GM21723 (cell line): Measurements from ENCODE around the gene REPS2.

ENCODE experiments used
- ATAC-seq: cut with Tn5 transposase; IDR thresholded peaks from one replicate; pipeline ENCODE4 v1.9.1; 2021; ENCODE audit warnings: mild to moderate bottlenecking, moderate library complexity; ENCODE audit not compliant: unreplicated experiment

Gene REPS2

DNA sequence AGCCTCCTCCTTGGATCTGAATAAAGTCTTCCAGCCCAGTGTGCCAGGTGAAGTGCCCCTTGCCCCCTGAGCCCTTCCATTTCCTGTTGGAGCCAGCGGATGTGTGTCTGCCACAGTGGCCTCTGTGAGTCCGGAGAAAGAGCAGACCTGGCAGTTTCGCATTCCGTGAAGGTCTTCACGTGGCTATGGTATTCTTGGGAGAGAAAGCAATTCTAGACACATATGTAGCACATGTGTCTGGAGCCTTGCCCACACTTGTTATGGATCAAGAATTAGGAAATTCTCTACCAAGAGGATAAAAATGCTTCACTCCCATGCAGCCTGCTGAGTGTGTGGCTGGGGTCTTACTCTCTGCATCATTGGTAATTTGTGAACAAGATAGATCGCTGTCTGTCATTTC, 130.9 kb downstream of the REPS2 start:
- ATAC-seq: no peak

DNA sequence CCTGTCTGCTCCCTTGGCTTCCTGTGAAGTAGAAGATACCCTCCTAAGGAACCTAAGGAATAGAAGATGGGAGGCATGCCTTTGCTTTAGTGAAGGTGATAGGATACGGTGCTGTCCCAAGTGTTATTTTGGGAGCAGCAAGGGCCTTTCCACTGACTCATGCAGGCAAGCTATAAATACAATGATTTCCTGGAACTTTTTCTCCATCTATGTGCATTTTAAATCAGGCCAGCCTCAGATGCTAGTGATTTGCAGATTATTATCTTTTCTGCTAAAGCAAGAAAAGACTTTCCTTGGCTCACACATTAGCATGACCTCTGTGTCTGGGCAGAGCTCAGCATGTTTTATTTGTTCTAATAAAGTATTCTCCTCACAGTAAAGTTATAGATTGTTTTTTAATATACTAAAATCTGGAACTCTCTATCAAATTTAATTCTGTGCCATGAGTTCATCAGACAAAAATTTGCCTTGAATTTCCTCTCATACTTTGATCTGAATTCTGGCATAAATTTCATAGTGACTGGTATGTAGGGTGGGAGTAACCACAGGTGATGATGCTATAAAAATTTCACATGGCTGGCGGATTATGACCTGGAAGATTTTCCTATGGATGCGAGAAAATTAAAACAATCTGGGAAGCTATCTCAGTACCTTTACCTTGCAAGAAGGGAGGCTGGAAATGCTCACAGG, 131.7 kb downstream of the REPS2 start:
- no peak for ATAC-seq

DNA sequence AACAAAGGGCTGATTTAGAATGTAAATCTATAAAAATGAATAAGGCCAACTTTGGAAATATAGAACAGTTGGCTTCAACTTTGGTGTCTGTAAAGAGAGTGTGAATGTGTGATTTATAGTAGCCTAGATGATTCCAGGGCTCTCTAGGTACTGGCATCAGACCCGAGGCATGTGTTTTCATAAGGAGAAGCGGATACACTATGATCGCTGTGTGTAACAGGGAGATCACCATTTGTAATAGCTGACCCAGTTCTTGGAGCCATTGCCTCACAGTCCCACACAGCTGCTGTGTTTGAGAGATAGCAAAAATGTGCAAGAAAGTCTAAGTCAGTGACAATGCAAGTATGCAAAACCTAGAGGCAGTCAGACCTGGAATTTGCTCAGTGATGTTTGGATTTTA, 135.1 kb downstream of the REPS2 start:
- no peak for ATAC-seq

DNA sequence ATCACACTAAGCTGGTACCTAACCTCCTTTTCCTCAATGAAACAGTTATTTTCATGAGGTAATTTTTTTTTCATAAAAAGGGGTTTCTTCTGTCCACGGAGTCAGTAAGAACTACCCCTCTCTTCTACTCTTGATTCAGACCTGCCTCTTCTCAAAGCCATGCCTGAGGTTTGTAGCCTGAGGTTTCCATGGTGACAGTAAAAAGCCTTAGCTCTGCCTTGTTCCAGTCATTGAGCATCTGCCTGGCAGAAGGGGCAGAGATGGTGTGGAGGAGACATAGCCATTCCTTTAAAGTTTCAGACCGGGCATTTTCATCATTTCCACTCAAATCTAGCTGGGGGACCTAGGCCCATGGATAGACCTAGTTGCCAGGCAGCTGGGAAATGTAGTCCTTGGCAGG, 135.5 kb downstream of the REPS2 start:
- ATAC-seq: no peak

DNA sequence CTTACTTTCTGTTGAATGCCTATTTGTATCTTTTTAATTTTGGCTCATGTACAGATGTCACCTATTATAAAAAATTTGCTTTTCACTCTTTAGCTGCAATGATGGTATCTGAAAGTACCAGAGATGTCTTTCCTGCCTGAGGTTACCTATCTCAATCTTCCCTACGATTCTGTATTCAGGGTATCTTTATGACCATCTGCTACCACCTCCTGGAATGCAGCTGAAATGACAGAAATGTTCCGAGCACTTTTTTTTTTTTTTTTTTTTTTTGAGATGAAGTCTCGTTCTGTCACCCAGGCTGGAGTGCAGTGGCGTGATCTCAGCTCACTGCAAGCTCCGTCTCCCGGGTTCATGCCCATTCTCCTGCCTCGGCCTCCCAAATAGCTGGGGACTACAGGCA, 136.4 kb downstream of the REPS2 start:
- ATAC-seq: no peak

DNA sequence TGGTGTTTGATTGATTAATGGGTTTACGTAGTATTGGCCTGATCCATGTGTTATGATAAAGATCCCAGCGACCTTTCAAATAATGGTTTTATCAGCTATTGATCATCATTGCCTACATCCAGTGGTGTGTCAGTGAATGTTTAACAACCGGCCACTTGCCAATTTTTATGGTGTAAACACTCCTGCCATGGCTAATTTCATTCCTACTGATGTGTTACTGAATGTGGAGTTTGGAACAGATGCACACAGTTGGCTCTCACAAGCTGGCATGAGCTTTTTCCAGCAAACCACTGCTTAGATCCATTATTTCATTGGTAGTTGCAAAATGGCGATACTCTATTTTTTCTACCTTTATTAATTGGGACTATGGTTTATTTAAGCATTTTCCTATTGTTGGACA, 139.9 kb downstream of the REPS2 start:
- ATAC-seq: no peak

DNA sequence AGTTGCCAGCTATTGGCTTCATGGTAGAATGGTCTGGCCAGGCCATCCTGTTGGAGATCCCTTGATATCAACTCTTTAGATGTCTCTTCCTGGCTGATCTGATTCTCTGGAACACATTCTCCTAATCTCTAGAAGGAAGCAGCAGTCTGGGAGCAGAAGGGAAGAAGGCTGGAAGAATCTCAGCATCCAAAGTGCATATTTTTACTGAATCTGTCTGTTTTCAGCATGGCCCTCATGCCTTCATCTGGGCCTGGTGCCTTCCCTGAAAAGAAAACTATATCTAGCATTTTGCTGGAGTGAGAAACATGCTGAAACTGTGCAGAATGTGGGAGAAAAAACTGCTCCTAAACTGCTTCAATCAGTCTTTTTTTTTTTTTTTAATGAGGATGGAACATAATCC, 148.7 kb downstream of the REPS2 start:
- ATAC-seq: no peak

DNA sequence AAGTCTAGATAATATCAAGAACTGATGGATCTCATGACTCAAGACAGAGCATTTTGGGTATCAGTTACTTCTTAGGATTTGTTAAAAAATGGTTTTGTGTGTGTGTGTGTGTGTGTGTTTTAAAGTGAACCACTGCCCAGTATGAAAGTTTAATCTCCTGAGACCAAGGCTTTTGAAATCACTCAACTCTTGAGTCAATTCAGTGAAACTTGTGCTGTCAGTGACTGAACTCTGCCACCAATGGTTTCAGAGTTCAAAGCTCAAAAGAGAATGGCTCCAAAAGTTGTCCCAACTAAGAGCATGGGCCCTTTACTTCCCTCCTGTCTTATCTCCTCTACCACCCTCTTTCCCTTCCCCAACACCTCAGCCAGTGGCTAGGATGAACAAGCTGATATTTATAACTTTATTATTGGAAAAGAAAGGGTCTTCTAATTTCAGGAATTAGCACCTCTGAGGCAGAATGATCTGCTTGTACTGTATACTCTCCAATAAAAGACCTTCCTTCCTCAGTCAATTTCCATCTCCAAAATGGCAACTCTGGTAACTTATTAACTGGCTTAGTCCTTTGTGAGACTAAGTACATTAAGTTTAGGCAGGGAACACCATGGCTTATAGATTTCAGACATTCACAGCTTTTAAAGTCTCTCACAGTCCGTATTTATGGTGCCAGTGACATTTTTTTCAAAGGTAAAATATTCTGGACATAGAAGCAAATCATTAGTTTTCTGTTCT, 152.2 kb downstream of the REPS2 start:
- ATAC-seq: no peak

DNA sequence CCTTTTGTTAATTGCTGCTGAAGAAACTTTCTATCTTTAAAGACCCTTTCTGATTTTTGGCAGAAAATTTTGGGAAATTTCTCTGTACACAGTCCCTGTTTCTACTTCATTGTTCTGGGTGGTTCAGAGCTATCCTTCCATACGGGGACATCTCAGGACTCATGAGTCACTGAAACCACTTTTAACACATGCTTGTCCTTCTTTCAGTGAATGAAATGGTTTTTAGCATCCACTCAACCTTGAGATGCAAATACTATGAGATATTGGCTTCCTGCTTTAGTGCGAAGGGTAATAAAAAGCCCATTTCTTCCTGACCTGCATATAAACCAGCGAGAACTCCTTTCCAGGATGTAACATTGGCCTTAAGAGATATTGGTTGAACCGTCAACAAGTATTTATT, 158.0 kb downstream of the REPS2 start:
- no peak for ATAC-seq

DNA sequence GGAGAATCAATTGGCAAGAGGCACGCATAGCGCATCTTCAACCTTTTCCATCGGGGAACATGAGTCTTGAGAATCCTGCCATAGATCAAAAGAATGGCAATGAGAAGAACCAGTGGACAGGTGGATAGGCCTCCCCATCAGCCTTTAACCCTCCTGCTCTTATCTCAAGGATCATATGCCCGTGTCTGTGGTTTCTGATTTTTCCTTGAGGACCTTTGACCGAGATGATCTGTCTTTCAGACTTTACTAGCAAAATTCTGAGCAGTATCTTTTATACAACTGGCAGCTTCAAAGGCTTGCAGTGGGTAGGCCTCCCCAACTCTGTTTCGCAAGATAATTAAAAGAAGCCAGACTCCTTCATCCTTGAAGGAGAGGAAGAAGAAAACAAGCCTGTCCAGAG, 174.4 kb downstream of the REPS2 start:
- no peak for ATAC-seq

DNA sequence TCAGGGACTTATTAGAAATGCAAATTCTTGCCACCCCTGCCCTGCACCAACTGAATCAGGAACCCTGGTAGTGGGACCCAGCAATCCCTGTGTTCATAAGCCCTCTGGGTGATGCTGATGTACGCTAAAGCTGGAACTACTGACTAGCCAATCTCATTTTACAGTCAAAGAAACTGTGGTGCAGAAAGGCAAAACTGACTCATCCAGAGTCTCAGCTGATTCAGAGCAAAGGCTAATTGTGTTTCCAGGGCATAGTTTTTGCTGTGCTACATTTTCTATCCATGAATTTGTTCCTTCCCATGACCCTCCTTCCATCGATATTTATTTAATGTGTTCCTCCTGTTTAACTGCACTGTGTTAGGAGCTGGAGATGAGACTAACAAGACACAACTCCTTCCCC, 207.5 kb downstream of the REPS2 start:
- ATAC-seq: no peak

DNA sequence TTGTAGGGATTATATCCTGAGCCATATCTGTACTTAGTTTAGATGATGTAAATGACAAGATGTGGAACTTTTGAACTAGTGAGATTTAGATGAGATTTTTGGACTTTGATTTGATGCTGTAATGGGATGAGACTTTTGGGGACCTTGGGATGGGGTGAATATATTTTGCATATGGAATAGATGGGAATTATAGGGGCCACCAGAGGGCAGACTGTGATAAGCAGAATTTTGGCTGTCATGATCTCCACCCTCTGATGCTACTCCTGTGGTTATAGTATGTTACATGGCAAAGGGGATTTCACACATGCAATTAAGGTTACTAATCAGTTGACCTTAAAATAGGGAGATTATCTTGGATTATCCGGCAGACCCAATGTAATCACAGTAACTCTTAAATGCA, 214.5 kb downstream of the REPS2 start:
- ATAC-seq: no peak

DNA sequence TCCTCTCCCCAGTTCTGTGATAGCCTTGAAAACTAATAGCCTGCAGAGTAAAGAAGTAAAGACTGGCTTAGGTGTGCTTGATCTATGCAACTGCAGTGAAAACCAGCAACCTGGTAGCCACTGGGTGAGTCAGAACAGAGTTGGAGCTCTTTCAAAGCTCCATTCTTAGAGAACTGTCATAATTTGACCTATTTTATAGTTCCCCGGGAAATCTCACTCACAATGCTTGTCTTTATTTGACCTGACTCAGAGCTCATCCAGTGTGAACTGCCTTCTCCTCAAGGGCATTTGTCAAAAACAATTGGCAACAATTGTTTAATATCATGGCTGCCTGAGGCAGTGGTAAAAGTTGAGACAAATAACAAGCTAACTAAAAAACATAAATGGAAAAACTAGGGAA, 215.5 kb downstream of the REPS2 start:
- no peak for ATAC-seq

DNA sequence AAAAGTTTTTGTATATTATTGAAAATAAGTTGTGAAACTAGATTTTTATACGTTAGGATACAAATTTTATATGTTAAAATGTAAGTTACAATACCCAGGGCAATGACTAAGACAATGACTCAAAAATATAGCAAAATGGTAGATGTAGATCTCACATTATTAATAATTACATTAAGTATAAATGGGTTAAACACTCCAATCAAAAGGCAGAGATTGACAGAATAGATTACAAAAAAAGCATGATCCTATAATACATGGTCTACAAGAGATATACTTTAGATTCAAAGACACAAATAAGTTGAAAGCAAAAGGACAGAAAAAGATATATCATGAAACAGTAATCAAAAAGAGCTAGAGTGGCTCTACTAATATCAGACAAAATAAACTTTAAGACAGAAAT, 217.6 kb downstream of the REPS2 start:
- no peak for ATAC-seq

DNA sequence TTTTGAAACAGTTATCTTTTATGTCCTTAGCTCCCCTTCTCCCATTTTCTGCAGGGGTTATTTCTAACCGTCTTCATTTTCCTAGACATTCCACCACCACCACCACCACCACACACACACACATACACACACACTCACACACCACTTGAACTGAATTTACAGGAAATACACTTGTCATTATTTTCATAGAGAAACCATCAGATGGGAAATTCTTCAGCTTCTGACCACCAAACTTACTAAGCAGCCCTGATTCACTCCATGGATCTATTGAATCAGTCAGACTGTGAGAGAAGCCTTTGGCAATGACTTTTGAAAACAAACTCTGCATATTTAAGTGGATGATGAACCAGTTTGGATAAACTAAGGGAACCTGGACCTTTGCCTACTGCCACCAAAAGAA, 218.5 kb downstream of the REPS2 start:
- no peak for ATAC-seq

DNA sequence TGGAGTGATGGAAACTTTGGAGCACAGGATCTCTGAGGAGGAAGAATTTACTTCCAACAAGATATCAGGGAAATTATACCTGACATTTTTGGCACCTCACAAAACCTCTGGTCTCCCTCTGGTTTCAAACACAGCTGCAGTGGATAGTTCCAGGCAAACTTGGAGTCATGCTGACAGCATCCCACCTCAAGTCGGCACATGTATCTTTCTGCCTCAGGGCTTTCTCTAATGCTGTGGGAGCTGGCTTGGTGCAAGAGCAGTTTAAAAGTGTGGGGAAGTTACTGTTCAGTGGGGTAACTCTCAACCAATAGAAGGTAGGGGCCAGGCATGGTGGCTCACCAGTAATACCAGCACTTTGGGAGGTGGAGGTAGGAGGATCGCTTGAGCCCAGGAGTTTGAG, 221.5 kb downstream of the REPS2 start:
- no peak for ATAC-seq

DNA sequence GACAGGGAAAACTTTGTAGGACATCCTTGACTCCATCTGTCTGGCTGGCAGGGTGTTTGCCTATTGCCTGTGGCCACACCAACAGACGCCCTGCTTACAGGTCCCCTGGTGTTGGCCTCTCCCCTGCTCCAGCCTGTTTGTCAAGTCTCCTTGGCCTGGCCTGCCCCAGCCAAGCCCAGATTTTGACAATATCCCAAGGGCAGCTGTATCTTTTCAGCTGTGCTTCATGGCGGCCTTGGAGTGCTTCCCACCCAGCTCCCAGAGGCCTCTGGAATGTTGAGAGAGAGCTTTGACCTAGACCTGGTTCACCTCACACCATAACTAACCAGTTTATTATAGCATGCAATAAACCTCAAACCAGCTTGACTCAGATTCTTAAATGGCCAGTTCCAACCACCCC, 224.5 kb downstream of the REPS2 start:
- ATAC-seq: no peak

DNA sequence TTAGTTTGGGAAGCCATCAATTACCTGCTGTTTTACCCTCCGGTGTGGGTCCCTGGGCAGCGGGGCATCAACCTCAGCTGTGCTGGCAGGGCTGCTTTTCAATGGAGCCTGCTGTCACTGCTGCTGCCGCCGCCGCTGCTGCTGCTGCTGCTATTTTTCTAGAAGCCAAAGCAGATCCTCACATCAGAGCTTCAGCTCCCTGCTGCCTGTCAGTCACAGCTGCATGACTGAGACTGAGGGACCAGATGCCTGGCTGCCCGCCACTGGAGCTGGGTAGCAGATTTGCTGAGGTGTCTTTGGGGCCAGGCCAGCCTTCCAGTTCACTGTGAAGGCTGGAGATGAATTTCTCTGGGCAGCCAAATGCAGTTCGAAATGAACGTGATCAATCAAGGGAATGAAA, 228.2 kb downstream of the REPS2 start:
- ATAC-seq: no peak

DNA sequence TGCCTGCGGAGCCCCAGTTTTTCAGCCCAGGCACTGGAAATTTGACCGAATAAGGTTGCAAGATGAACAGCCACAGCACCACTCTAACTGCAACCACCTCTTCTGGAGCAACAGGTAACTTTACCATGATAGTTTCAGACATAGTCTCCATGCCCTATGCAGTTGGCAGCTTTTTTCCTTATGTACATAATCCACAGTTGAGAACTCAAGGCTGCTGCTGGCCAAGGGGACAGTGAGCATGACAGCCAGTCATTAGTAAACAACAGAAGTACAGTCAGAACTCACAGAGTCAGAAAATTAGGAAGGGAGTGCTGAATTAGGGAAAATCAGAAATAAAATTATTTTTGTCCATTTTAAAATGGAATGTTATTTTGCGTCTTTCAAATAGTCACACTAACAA, 235.9 kb downstream of the REPS2 start:
- no peak for ATAC-seq

DNA sequence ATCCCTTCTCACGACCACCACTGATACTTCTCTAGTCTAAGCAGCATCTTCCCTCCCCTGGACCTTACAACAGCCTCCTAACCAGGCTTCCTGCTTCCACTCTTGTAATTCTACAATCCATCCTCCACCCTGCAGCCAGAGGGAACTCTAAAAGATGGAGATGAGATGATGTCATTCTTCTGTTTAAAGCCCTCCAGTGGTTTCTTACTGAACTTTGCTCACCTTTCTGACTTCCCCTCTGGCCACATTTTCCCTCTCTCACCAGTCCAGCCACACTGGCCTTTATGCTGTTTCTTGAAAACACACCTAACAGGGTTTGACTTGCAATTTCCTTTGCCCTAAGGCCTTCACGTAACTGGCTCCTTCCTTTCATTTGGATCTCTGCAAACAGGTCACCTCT, 237.1 kb downstream of the REPS2 start:
- no peak for ATAC-seq

DNA sequence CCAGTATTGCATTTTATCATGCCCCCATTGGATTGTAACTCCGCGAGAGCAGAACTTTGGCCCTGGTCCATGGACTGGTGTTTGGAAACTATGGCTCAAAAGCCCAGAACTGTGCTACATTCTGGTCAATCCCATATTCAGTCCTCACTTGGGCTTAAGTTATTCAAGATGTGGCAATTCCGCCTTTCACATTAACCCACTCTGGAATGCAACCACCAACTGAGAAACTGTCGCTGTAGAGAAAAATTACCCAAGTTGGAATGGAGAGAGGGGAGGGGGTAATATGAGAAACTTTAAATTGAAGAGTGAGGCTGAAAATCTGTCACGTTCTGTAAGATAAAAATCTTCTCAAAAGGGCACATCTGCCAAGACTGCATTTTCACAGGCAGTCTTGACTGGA, 239.0 kb downstream of the REPS2 start:
- ATAC-seq: no peak

DNA sequence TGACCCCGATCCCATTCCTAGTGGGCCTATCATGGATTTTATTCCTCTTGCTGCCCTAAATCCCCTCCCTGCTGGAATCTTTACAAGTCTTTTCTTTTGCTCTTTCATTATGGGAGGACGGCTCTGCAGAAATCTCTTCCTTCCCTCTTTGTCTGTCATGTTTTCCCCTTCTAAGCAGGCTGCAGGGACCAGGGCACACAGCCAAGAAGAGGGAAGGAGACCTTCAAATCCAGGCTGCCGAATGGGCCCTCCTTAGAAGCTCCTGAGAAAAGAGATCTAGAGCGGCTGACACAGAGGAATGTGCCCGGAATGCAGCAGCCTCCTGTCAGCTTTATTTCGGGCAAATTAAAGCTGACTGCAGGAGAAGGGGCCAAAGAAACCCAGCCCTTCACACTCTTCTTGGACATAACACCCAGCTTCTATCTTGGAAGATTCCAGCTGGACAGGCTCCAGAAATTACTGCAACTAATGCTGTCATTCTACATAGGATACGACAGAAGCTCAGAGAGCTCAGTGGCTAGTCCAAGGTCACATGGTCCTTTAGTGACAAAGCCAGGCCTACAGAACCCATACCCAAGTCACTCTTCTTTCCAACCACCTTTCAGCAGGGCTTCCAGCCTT, 240.8 kb downstream of the REPS2 start:
- ATAC-seq: no peak
